WTC11 (cell line): Measurements from ENCODE around the gene PAQR8. TPM values are rescaled to one million over a fixed set of nuclear protein-coding genes. Genes with fewer than 3 reads are reported as not detected.

Source experiments
- ATAC-seq: fragments of 200-7000 bp; cut with Tn5 transposase; 2 replicates; pipeline ENCODE4 v1.10.0; 2021; ENCODE audit warnings: mild to moderate bottlenecking, moderate library complexity
- CTCF ChIA-PET: fragments of 300-600 bp; sonication (Branson Sonifier 250); formaldehyde crosslinking; loops from one replicate; lab custom pipeline; 2021; ENCODE audit warnings: antibody characterized with exemption; lab: Charles Lee
- POLR2A ChIA-PET: fragments of 350-600 bp; sonication (Branson Sonifier 250); formaldehyde crosslinking; loops from one replicate; lab custom pipeline; 2021; ENCODE audit warnings: antibody characterized with exemption; lab: Charles Lee
- DNase-seq: peaks from one replicate; pipeline ENCODE4 v3.0.0; 2021; ENCODE audit warnings: low spot score
- H3K27ac Mint-ChIP-seq: 2 replicates; pipeline ENCODE4 v1.8.0; 2021; ENCODE audit warnings: mixed read lengths
- H3K27me3 Mint-ChIP-seq: 2 replicates; pipeline ENCODE4 v1.8.0; 2021; ENCODE audit warnings: low read depth, mild to moderate bottlenecking, moderate library complexity, mixed read lengths
- H3K36me3 Mint-ChIP-seq: 2 replicates; pipeline ENCODE4 v1.8.0; 2021; ENCODE audit warnings: mixed read lengths
- H3K4me1 Mint-ChIP-seq: 2 replicates; pipeline ENCODE4 v1.8.0; 2022; ENCODE audit warnings: mixed read lengths
- H3K4me3 Mint-ChIP-seq: 2 replicates; pipeline ENCODE4 v1.8.0; 2021; ENCODE audit warnings: mild to moderate bottlenecking, moderate library complexity, mixed read lengths
- H3K9me3 Mint-ChIP-seq: 2 replicates; pipeline ENCODE4 v1.8.0; 2021; ENCODE audit warnings: mixed read lengths
- CBFB ChIP-seq: sonication (generic); formaldehyde crosslinking; IDR thresholded peaks from 2 replicates; pipeline ENCODE4 v1.8.1; 2022; ENCODE audit warnings: mild to moderate bottlenecking, low read depth, missing genetic modification reagents
- ELF4 ChIP-seq: sonication (generic); formaldehyde crosslinking; IDR thresholded peaks from 2 replicates; pipeline ENCODE4 v1.8.1; 2022; ENCODE audit warnings: low read depth, mild to moderate bottlenecking, moderate library complexity, missing genetic modification reagents
- FOXP1 ChIP-seq: sonication (generic); formaldehyde crosslinking; IDR thresholded peaks from 2 replicates; pipeline ENCODE4 v1.8.0; 2022; ENCODE audit warnings: missing genetic modification reagents, mild to moderate bottlenecking, moderate library complexity, borderline replicate concordance
- GABPB1 ChIP-seq: sonication (generic); formaldehyde crosslinking; IDR thresholded peaks from 2 replicates; pipeline ENCODE4 v1.8.1; 2023; ENCODE audit warnings: mild to moderate bottlenecking, missing genetic modification reagents
- GRHL2 ChIP-seq: fragments of 250-450 bp; sonication (Bioruptor Pico); IDR thresholded peaks from 2 replicates; pipeline ENCODE4 v1.8.0; 2022; ENCODE audit warnings: mild to moderate bottlenecking, moderate library complexity; ENCODE audit not compliant: insufficient replicate concordance, severe bottlenecking
- HMGA2 ChIP-seq: fragments of 250-450 bp; sonication (Bioruptor Pico); IDR thresholded peaks from 2 replicates; pipeline ENCODE4 v1.4.0; 2021; ENCODE audit warnings: mild to moderate bottlenecking, moderate library complexity
- IRF2 ChIP-seq: sonication (generic); formaldehyde crosslinking; IDR thresholded peaks from 2 replicates; pipeline ENCODE4 v1.8.0; 2022; ENCODE audit warnings: low read depth, missing genetic modification reagents, borderline replicate concordance
- KAT7 ChIP-seq: sonication (generic); formaldehyde crosslinking; IDR thresholded peaks from 2 replicates; pipeline ENCODE4 v1.8.1; 2023; ENCODE audit warnings: missing genetic modification reagents, mild to moderate bottlenecking, borderline replicate concordance
- MYBL2 ChIP-seq: sonication (generic); formaldehyde crosslinking; IDR thresholded peaks from 2 replicates; pipeline ENCODE4 v1.8.1; 2023; ENCODE audit warnings: mild to moderate bottlenecking, moderate library complexity, missing genetic modification reagents
- NFATC4 ChIP-seq: fragments of 250-450 bp; sonication (Bioruptor Pico); IDR thresholded peaks from 2 replicates; pipeline ENCODE4 v1.9.0; 2021; ENCODE audit warnings: mild to moderate bottlenecking
- NR3C1 ChIP-seq: sonication (generic); formaldehyde crosslinking; conservative IDR thresholded peaks from 2 replicates; pipeline ENCODE4 v1.8.1; 2023; ENCODE audit warnings: low read depth, mild to moderate bottlenecking, missing genetic modification reagents
- RELA ChIP-seq: sonication (generic); formaldehyde crosslinking; IDR thresholded peaks from 2 replicates; pipeline ENCODE4 v1.8.1; 2022; ENCODE audit warnings: missing genetic modification reagents, mild to moderate bottlenecking, borderline replicate concordance
- TP53 ChIP-seq: sonication (generic); formaldehyde crosslinking; IDR thresholded peaks from 2 replicates; pipeline ENCODE4 v1.8.1; 2023; ENCODE audit warnings: mild to moderate bottlenecking, missing genetic modification reagents
- ZNF138 ChIP-seq: sonication (generic); formaldehyde crosslinking; conservative IDR thresholded peaks from 2 replicates; pipeline ENCODE4 v1.8.1; 2022; ENCODE audit warnings: mild to moderate bottlenecking, moderate library complexity, missing genetic modification reagents
- ZNF219 ChIP-seq: sonication (generic); formaldehyde crosslinking; IDR thresholded peaks from 2 replicates; pipeline ENCODE4 v1.8.0; 2023; ENCODE audit warnings: missing genetic modification reagents, mild to moderate bottlenecking, borderline replicate concordance
- ZNF317 ChIP-seq: sonication (generic); formaldehyde crosslinking; IDR thresholded peaks from 2 replicates; pipeline ENCODE4 v1.8.1; 2023; ENCODE audit warnings: low read depth, mild to moderate bottlenecking, moderate library complexity, missing genetic modification reagents, borderline replicate concordance
- ZNF416 ChIP-seq: fragments of 250-450 bp; sonication (Bioruptor Pico); IDR thresholded peaks from 2 replicates; pipeline ENCODE4 v1.9.0; 2021; ENCODE audit warnings: mild to moderate bottlenecking, inconsistent platforms
- total RNA-seq: library from RNA; stranded (reverse); gene quantifications from 3 replicates; pipeline ENCODE4 v1.2.3, GENCODE V29; 2021
- TF ChIP-seq, protein P1 (sequence below): fragments of 250-450 bp; sonication (Bioruptor Pico); IDR thresholded peaks from 2 replicates; pipeline ENCODE4 v1.8.0; 2021; ENCODE audit warnings: mild to moderate bottlenecking
- TF ChIP-seq, protein P2 (sequence below): sonication (generic); formaldehyde crosslinking; IDR thresholded peaks from 2 replicates; pipeline ENCODE4 v1.8.1; 2022; ENCODE audit warnings: mild to moderate bottlenecking, missing genetic modification reagents, moderate library complexity, borderline replicate concordance
- TF ChIP-seq, protein P3 (sequence below): sonication (generic); formaldehyde crosslinking; conservative IDR thresholded peaks from 2 replicates; pipeline ENCODE4 v1.8.1; 2022; ENCODE audit warnings: mild to moderate bottlenecking, missing genetic modification reagents
- TF ChIP-seq, protein P4 (sequence below): sonication (generic); formaldehyde crosslinking; IDR thresholded peaks from 2 replicates; pipeline ENCODE4 v1.8.0; 2022; ENCODE audit warnings: mild to moderate bottlenecking, missing genetic modification reagents
- TF ChIP-seq, protein P5 (sequence below): sonication (generic); formaldehyde crosslinking; IDR thresholded peaks from 2 replicates; pipeline ENCODE4 v1.8.1; 2023; ENCODE audit warnings: mild to moderate bottlenecking, missing genetic modification reagents, moderate library complexity
- TF ChIP-seq, protein P6 (sequence below): sonication (generic); formaldehyde crosslinking; IDR thresholded peaks from 2 replicates; pipeline ENCODE4 v1.8.0; 2023; ENCODE audit warnings: mild to moderate bottlenecking, missing genetic modification reagents
- TF ChIP-seq, protein P7 (sequence below): sonication (generic); formaldehyde crosslinking; IDR thresholded peaks from 2 replicates; pipeline ENCODE4 v1.8.1; 2023; ENCODE audit warnings: mild to moderate bottlenecking, missing genetic modification reagents, moderate library complexity

PAQR8 gene
- total RNA-seq, 1 experiment from 2014 or later = 11.1 TPM

DNA sequence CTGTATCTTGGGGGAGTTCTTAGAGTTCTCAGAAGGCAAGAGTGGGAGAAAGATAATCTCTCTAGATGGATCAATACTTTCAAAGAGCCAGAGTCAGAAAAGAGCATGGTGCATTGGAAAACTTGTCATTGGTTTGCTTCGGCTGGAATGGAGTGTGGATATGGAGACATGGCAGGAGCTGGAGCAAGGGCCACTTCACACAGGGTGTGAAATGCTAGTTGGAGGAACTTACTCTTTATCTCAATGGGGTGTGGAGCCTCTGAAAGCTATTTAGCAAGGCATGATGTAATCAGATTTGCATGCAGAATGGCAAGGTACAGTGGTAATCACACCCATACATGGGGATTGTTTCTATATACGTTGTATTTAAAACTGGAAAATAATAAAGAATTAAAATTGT lies 31.5 kb upstream of the PAQR8 start:
- ATAC-seq = no peak
- no peak for DNase-seq
- Mint-ChIP-seq H3K4me3 (no peak overlapping the region), H3K4me1 (peaks cover 38% of the 10 kb centered on the region), H3K27me3 (no peaks in the 10 kb centered on the region; the same call in 1 of the 2 replicates), H3K36me3 (no peaks in the 10 kb centered on the region), H3K27ac (no peak overlapping the region), H3K9me3 (no peaks in the 10 kb centered on the region)
- ChIA-PET POLR2A (interaction anchor here (0.9 kb wide), 1 partner anchor 32 kb away, joined by 5 read pairs; the partner anchor contains the start of gene PAQR8), CTCF (no interaction called here)
- TF ChIP-seq ZNF138 (CRISPR knock-in tag) (no peak), ZNF219 (CRISPR knock-in tag) (no peak), TP53 (no peak), MYBL2 (CRISPR knock-in tag) (no peak), KAT7 (no peak), GRHL2 (CRISPR knock-in tag) (no peak), ZNF317 (CRISPR knock-in tag) (no peak), IRF2 (no peak), NFATC4 (no peak), NR3C1 (no peak), FOXP1 (no peak)
- TF ChIP-seq, protein P1, sequence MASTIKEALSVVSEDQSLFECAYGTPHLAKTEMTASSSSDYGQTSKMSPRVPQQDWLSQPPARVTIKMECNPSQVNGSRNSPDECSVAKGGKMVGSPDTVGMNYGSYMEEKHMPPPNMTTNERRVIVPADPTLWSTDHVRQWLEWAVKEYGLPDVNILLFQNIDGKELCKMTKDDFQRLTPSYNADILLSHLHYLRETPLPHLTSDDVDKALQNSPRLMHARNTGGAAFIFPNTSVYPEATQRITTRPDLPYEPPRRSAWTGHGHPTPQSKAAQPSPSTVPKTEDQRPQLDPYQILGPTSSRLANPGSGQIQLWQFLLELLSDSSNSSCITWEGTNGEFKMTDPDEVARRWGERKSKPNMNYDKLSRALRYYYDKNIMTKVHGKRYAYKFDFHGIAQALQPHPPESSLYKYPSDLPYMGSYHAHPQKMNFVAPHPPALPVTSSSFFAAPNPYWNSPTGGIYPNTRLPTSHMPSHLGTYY (CRISPR knock-in tag) = no peak
- TF ChIP-seq, protein P2, sequence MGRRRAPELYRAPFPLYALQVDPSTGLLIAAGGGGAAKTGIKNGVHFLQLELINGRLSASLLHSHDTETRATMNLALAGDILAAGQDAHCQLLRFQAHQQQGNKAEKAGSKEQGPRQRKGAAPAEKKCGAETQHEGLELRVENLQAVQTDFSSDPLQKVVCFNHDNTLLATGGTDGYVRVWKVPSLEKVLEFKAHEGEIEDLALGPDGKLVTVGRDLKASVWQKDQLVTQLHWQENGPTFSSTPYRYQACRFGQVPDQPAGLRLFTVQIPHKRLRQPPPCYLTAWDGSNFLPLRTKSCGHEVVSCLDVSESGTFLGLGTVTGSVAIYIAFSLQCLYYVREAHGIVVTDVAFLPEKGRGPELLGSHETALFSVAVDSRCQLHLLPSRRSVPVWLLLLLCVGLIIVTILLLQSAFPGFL (CRISPR knock-in tag) = no peak
- TF ChIP-seq, protein P3, sequence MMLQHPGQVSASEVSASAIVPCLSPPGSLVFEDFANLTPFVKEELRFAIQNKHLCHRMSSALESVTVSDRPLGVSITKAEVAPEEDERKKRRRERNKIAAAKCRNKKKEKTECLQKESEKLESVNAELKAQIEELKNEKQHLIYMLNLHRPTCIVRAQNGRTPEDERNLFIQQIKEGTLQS (CRISPR knock-in tag) = no peak
- TF ChIP-seq, all 79 proteins: peak for 0

DNA sequence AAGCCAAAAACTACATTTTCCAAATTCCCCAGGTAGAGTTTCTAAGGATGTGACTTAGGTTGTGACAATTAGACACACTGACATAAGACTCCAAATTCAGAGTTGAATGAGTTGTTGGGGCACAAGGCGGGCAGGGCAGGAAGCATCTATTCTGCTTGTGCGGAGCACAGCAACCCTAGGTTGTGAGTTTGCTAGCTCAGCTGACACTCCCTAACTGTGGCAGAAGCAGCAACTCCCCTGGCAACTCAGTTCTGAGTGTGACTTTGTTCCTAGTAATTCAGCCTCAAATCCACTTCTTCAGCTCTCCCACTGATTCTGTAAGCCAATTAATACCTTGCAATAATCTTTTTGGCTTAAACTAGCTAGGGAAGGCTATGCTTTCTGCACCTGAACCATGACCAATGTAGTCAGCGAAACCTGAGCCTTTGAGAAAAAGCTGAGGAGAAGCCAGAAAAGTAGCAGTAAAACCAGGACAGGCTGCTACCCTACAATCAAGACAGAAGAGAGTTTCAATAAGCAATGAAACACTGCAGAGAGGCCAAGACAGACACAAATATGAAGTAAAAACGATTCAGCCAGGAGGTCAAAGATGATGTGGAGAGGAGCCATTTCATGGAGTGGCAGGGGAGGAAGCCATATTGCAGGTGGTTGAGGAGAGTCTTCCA lies 30.0 kb upstream of the PAQR8 start:
- Mint-ChIP-seq H3K36me3 (no peaks in the 10 kb centered on the region), H3K4me3 (no peak overlapping the region), H3K27ac (no peak overlapping the region), H3K4me1 (peaks cover 24% of the 10 kb centered on the region), H3K27me3 (no peaks in the 10 kb centered on the region), H3K9me3 (no peaks in the 10 kb centered on the region)
- CTCF ChIA-PET = interaction anchor here (1.1 kb wide), 1 partner anchor 68 kb away, joined by 3 read pairs; no protein-coding TSS in a partner anchor
- DNase-seq (no peak), ATAC-seq (no peak)
- POLR2A ChIA-PET = no interaction called here
- TF ChIP-seq FOXP1 = no peak
- TF ChIP-seq CBFB (CRISPR knock-in tag) = no peak
- TF ChIP-seq, protein P4, sequence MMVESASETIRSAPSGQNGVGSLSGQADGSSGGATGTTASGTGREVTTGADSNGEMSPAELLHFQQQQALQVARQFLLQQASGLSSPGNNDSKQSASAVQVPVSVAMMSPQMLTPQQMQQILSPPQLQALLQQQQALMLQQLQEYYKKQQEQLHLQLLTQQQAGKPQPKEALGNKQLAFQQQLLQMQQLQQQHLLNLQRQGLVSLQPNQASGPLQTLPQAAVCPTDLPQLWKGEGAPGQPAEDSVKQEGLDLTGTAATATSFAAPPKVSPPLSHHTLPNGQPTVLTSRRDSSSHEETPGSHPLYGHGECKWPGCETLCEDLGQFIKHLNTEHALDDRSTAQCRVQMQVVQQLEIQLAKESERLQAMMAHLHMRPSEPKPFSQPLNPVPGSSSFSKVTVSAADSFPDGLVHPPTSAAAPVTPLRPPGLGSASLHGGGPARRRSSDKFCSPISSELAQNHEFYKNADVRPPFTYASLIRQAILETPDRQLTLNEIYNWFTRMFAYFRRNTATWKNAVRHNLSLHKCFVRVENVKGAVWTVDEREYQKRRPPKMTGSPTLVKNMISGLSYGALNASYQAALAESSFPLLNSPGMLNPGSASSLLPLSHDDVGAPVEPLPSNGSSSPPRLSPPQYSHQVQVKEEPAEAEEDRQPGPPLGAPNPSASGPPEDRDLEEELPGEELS (CRISPR knock-in tag) = no peak
- TF ChIP-seq, protein P1 (CRISPR knock-in tag) = no peak
- TF ChIP-seq, protein P5, sequence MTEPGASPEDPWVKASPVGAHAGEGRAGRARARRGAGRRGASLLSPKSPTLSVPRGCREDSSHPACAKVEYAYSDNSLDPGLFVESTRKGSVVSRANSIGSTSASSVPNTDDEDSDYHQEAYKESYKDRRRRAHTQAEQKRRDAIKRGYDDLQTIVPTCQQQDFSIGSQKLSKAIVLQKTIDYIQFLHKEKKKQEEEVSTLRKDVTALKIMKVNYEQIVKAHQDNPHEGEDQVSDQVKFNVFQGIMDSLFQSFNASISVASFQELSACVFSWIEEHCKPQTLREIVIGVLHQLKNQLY (CRISPR knock-in tag) = no peak
- TF ChIP-seq GABPB1 = no peak
- TF ChIP-seq, protein P6, sequence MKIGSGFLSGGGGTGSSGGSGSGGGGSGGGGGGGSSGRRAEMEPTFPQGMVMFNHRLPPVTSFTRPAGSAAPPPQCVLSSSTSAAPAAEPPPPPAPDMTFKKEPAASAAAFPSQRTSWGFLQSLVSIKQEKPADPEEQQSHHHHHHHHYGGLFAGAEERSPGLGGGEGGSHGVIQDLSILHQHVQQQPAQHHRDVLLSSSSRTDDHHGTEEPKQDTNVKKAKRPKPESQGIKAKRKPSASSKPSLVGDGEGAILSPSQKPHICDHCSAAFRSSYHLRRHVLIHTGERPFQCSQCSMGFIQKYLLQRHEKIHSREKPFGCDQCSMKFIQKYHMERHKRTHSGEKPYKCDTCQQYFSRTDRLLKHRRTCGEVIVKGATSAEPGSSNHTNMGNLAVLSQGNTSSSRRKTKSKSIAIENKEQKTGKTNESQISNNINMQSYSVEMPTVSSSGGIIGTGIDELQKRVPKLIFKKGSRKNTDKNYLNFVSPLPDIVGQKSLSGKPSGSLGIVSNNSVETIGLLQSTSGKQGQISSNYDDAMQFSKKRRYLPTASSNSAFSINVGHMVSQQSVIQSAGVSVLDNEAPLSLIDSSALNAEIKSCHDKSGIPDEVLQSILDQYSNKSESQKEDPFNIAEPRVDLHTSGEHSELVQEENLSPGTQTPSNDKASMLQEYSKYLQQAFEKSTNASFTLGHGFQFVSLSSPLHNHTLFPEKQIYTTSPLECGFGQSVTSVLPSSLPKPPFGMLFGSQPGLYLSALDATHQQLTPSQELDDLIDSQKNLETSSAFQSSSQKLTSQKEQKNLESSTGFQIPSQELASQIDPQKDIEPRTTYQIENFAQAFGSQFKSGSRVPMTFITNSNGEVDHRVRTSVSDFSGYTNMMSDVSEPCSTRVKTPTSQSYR (CRISPR knock-in tag) = no peak
- no peak for TF ChIP-seq MYBL2 (CRISPR knock-in tag)
- TF ChIP-seq, protein P7, sequence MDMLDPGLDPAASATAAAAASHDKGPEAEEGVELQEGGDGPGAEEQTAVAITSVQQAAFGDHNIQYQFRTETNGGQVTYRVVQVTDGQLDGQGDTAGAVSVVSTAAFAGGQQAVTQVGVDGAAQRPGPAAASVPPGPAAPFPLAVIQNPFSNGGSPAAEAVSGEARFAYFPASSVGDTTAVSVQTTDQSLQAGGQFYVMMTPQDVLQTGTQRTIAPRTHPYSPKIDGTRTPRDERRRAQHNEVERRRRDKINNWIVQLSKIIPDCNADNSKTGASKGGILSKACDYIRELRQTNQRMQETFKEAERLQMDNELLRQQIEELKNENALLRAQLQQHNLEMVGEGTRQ (CRISPR knock-in tag) = no peak
- TF ChIP-seq ELF4 = no peak
- no peak for TF ChIP-seq KAT7
- no peak for TF ChIP-seq HMGA2
- no peak for TF ChIP-seq ZNF416
- TF ChIP-seq RELA (CRISPR knock-in tag) = no peak
